SK-N-SH treated with all-trans-retinoic acid at 6 μM for 48 hours (cell line): ENCODE measurements around the gene FGF4.

Source experiments
- ARNTL ChIP-seq: fragments of 450-650 bp; formaldehyde crosslinking; IDR thresholded peaks from 2 replicates; pipeline ENCODE4 v1.5.0; 2020; ENCODE audit warnings: low read depth, mild to moderate bottlenecking, moderate library complexity, borderline replicate concordance
- CREB5 ChIP-seq: fragments of 250-450 bp; sonication (Bioruptor Pico); IDR thresholded peaks from 2 replicates; pipeline ENCODE4 v1.5.1; 2020; ENCODE audit warnings: low read depth, mild to moderate bottlenecking, moderate library complexity
- TCF4 ChIP-seq: fragments of 250-450 bp; sonication (Bioruptor Pico); IDR thresholded peaks from 2 replicates; pipeline ENCODE4 v1.8.0; 2021; ENCODE audit warnings: mild to moderate bottlenecking, moderate library complexity, borderline replicate concordance
- ZFP3 ChIP-seq: fragments of 250-450 bp; sonication (Bioruptor Pico); IDR thresholded peaks from 2 replicates; pipeline ENCODE4 v1.5.0; 2020; ENCODE audit warnings: mild to moderate bottlenecking, moderate library complexity
- ZFP30 ChIP-seq: fragments of 450-650 bp; formaldehyde crosslinking; IDR thresholded peaks from 2 replicates; pipeline ENCODE4 v1.5.0; 2022; ENCODE audit warnings: mild to moderate bottlenecking, moderate library complexity
- ZNF565 ChIP-seq: fragments of 450-650 bp; formaldehyde crosslinking; conservative IDR thresholded peaks from 2 replicates; pipeline ENCODE4 v1.5.0; 2020; ENCODE audit warnings: low read depth, mild to moderate bottlenecking, moderate library complexity
- ZNF70 ChIP-seq: fragments of 450-650 bp; formaldehyde crosslinking; IDR thresholded peaks from 2 replicates; pipeline ENCODE4 v1.5.0; 2020; ENCODE audit warnings: mild to moderate bottlenecking, moderate library complexity
- TF ChIP-seq, protein P1 (sequence below): fragments of 250-450 bp; sonication (Bioruptor Pico); IDR thresholded peaks from 2 replicates; pipeline ENCODE4 v1.8.0; 2020; ENCODE audit warnings: mild to moderate bottlenecking, moderate library complexity, borderline replicate concordance

GRCh38 chr11:69727266-69727665 lies 47.9 kb downstream of the FGF4 start:
- TF ChIP-seq TCF4 (CRISPR knock-in tag) (no peak), CREB5 (CRISPR knock-in tag) (no peak), ZNF70 (no peak), ARNTL (CRISPR knock-in tag) (no peak), ZNF565 (CRISPR knock-in tag) (no peak), ZFP30 (CRISPR knock-in tag) (no peak), ZFP3 (no peak)
- TF ChIP-seq, protein P1, sequence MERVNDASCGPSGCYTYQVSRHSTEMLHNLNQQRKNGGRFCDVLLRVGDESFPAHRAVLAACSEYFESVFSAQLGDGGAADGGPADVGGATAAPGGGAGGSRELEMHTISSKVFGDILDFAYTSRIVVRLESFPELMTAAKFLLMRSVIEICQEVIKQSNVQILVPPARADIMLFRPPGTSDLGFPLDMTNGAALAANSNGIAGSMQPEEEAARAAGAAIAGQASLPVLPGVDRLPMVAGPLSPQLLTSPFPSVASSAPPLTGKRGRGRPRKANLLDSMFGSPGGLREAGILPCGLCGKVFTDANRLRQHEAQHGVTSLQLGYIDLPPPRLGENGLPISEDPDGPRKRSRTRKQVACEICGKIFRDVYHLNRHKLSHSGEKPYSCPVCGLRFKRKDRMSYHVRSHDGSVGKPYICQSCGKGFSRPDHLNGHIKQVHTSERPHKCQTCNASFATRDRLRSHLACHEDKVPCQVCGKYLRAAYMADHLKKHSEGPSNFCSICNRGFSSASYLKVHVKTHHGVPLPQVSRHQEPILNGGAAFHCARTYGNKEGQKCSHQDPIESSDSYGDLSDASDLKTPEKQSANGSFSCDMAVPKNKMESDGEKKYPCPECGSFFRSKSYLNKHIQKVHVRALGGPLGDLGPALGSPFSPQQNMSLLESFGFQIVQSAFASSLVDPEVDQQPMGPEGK (CRISPR knock-in tag) = no peak
